ENCODE results near the gene CCDC179.

Gene CCDC179

DNA sequence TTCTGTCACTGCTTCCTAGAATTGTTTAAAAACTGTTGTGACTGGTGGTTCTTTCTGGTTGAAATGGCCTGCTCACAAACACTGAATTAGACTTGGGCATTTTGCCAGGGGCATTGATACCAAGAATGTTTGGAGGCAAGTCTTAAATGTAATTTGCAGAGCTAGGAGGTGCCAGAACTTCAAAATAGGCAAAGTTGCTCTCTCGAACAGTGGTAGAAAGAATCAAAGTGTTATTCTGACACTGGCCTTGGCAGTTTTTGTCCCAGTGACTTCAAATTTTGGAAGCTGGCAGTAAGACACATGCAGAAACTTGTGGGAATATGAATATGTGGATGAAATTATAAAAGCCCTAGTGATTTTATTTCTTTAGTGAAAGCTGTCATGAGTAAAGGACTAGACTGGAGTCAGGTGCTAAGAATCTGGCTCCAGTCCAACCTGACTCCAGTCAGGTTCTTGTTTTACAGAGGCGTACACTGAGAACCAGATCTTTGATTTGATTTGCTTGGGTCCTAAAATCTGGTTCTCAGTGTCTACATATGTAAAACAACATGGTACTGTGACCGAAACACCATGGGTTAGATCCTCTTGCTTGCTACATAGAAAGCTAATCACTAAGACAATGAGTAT, 51.6 kb downstream of the CCDC179 start:
- DNase-seq (ENCODE audit: low read depth in 2 of 2) = no peak

DNA sequence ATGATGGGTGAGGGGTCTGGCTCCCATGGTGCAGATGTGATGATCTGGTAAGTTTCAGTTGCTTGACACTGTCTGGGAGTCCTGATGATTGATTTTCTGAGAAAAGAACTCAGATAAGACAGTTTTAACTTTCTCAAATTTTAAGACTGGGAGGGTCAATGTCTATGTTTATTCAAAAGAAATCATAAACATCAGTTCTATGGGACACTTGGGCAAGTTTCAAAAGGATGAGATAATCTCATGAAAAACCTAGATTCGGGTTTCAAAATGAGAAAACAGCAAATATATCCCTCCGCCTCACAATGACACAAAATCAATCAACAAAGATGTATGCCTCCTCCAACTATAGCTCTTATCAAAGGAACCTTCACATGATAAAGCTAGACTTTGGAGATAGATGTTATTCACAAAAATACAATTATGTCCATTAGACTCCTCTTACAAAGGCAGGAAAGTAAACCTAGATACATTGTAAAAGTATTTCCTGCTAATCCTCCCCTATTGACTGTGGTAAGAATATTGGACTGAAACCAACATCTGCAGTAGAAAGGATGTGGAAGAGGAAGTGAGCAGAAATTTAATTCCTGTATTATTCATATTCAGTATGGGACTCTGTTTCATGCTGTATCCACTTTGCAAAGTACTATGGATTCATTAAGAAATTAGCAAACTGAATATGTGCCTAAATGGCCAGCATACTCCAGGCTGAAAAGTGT, 52.3 kb downstream of the CCDC179 start:
- DNase-seq (ENCODE audit: low read depth in 2 of 2) = no peak

DNA sequence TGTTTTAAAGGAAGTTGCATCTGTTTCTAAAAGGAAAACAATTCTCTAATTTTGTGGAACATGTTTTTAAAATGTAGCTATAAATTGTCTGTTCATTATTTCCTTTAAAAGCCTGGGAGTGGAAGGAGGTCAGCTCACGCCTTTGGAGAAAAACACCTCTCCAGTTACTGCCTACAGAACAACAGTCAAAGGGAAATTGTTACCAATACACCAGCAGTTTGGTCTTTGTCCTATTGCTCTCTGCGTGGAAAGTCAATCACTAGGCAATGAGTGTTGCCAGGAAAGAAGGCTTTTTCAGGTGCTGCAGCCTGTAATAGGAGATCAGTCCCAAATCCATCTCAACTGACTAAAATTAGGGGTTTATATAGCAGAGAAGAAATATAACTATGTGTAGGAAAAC, 52.9 kb downstream of the CCDC179 start:
- no peak for DNase-seq (ENCODE audit: low read depth in 2 of 2)

DNA sequence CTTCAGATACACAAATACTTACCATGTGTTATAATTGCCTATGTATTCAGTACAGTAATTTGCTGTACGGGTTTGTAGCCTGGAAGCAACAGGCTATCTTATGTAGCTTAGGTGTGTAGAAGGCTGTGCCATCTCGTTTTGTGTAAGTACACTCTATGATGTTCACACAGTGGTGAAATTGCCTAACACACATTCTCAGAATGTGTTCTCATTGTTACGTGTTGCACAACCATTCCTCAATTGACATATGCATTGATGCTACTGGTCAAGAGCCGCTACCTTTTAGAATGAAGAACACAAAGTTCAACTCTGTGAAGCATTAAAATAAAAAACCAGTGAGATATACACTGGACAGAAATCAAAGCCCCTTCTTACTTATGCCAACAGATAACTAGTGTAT, 57.4 kb downstream of the CCDC179 start:
- no peak for DNase-seq (ENCODE audit: low read depth in 2 of 2)

DNA sequence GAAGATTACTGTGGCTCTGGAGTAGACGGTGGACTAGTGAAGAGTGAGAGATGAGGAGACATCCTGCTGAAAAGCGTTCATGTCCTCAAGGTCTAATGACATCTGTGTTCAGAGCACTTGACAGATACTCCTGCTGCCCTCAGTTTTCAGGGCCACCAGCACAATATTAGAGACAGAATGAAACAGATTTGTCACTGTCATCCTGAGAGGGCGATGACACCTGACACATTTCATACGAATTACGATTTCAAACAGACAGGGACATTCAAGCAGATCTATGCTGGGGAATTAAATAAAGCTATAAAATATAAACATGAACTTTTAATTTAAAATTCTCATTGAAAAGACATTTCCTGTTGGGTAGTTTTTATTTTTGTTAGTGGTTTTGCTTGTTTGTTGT, 59.8 kb downstream of the CCDC179 start:
- DNase-seq (ENCODE audit: low read depth in 2 of 2) = no peak

DNA sequence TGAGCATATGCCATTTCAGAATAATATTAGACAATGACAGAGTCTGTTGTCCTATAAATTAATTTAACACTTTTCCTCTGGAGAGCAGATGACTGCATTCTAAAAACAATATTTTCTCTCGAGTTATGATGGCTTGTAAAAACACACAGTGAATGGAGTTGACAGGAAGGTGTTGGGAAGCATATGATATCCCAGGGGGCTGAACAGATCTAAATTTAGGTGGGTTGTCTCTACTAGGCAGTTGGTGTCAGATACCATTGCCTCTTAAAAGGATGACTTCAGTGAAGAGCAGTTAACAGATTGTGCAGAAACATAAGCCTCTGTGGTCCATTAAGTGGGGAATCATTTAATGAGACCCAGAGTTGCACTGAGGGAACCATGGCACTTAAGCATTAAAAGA, 61.4 kb downstream of the CCDC179 start:
- DNase-seq (ENCODE audit: low read depth in 2 of 2) = no peak

DNA sequence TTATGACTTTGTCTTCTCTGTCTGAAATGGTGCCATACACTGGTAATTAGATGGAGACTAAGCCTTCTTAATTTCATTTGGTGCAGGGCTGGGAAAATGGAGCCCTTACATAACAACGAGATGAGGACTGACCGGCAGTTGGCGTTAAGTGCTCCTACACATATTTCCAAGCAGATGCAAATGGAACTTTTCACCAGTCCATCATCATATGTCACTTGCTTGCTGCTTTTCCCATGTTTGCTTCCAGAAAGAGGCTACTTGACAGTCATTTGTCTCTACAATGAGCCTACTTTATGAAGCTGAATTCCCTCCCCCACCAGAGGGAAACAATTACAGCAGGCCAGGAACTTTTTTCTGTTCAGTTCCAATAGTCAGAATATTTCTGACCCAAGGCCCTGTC, 63.2 kb downstream of the CCDC179 start:
- DNase-seq (ENCODE audit: low read depth in 2 of 2) = no peak

Data from stimulated activated CD4-positive, alpha-beta T cell treated with anti-CD3 and anti-CD28 coated beads, Interleukin-1b, Interleukin-23, amount 100 ng/mL, for 4 hours (primary cell).